Measurements from ENCODE around the gene NEO1.

The NEO1 gene

GRCh38 chr15:73346735-73347312 lies 294.6 kb downstream of the NEO1 start:
- DNase-seq: peak in 1 of 56 donors; percentile 16

DNA sequence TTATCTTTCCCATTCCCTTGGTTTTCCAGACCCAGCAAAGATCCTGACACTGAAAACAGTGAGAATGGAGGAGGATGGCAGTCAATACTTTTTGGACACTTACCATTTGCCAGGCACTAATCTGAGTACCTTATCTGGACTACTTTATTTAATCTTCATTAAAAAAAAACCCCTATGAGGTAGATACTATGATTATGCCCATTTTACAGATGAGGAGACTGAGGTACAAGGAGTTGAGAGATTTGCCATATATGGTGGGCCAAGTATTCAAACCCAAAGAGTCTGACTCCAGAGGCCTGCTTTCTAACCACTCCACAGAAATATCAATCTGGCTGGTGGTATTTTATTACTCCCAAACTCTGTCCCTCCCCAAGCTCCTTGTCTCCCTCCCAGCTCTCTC lies 296.9 kb downstream of the NEO1 start:
- DNase-seq: no peak

DNA sequence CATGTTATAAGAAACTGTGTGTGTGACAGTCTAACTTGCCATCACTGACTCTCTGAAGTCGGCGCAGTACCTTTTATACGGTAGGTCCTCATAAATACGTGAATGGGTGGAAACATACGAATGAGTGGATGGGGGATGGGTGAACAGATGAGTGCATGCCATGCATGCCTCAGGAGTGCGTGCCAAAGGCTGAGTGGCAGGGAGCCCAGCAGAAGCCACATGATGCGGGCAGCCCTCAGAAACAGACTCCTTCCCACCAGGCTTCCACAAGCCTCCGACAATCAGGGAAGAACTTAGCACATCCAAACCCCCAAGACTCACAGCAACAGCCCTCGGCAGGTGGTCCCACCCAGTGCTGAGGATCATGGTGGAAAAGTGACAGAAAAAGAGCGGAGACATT lies 299.8 kb downstream of the NEO1 start:
- DNase-seq: peak in 21 of 56 donors; percentile 2 to 49 (median 18)

- DNase-seq: no peak
Measured at GRCh38 chr15:73353734-73354133, 301.5 kb downstream of the NEO1 start.

GRCh38 chr15:73354241-73354640 lies 302.0 kb downstream of the NEO1 start:
- DNase-seq: no peak
